HEK293 (cell line): ENCODE results near the gene CIITA.

ENCODE experiments used
- IKZF3 ChIP-seq: fragments of 450-650 bp; IDR thresholded peaks from 2 replicates; pipeline ENCODE4 v1.5.0; 2018; ENCODE audit warnings: missing biosample characterization, mild to moderate bottlenecking, missing genetic modification characterization, moderate library complexity
- KLF10 ChIP-seq: fragments of 450-650 bp; IDR thresholded peaks from 2 replicates; pipeline ENCODE4 v1.5.1; 2018; ENCODE audit warnings: missing biosample characterization, mild to moderate bottlenecking, missing genetic modification characterization
- MEIS1 ChIP-seq: sonication (generic); formaldehyde crosslinking; IDR thresholded peaks from 2 replicates; pipeline ENCODE4 v1.8.1; 2022; ENCODE audit warnings: missing genetic modification reagents, mild to moderate bottlenecking, borderline replicate concordance
- OSR2 ChIP-seq: fragments of 450-650 bp; formaldehyde crosslinking; IDR thresholded peaks from 2 replicates; pipeline ENCODE4 v1.5.1; 2016; ENCODE audit warnings: missing biosample characterization, missing genetic modification characterization
- PRDM2 ChIP-seq: fragments of 450-650 bp; formaldehyde crosslinking; IDR thresholded peaks from 2 replicates; pipeline ENCODE4 v1.5.1; 2016; ENCODE audit warnings: missing biosample characterization, missing genetic modification characterization, borderline replicate concordance
- ZNF133 ChIP-seq: fragments of 450-650 bp; formaldehyde crosslinking; IDR thresholded peaks from 2 replicates; pipeline ENCODE4 v1.5.1; 2016; ENCODE audit warnings: missing biosample characterization, missing genetic modification characterization
- ZNF138 ChIP-seq: fragments of 450-650 bp; formaldehyde crosslinking; IDR thresholded peaks from 2 replicates; pipeline ENCODE4 v1.5.1; 2016; ENCODE audit warnings: missing biosample characterization, missing genetic modification characterization, borderline replicate concordance
- ZNF214 ChIP-seq: fragments of 450-650 bp; formaldehyde crosslinking; IDR thresholded peaks from 2 replicates; pipeline ENCODE4 v1.5.1; 2017; ENCODE audit warnings: missing biosample characterization, mild to moderate bottlenecking, missing genetic modification characterization, borderline replicate concordance
- ZNF266 ChIP-seq: fragments of 450-650 bp; formaldehyde crosslinking; IDR thresholded peaks from 2 replicates; pipeline ENCODE4 v1.5.1; 2016; ENCODE audit warnings: missing biosample characterization, missing genetic modification characterization, low read depth
- ZNF391 ChIP-seq: fragments of 450-650 bp; formaldehyde crosslinking; IDR thresholded peaks from 2 replicates; pipeline ENCODE4 v1.5.1; 2016; ENCODE audit warnings: low read depth, missing biosample characterization, missing genetic modification characterization, borderline replicate concordance
- ZNF624 ChIP-seq: fragments of 450-650 bp; formaldehyde crosslinking; IDR thresholded peaks from 2 replicates; pipeline ENCODE4 v1.5.1; 2017; ENCODE audit warnings: missing biosample characterization, missing genetic modification characterization
- ZNF791 ChIP-seq: fragments of 450-650 bp; formaldehyde crosslinking; IDR thresholded peaks from 2 replicates; pipeline ENCODE4 v1.5.1; 2016; ENCODE audit warnings: missing biosample characterization, missing genetic modification characterization
- ZNF830 ChIP-seq: fragments of 450-650 bp; IDR thresholded peaks from 2 replicates; pipeline ENCODE4 v1.5.0; 2018; ENCODE audit warnings: missing biosample characterization, missing genetic modification characterization, low read depth, mild to moderate bottlenecking, moderate library complexity
- ZSCAN30 ChIP-seq: fragments of 450-650 bp; IDR thresholded peaks from 2 replicates; pipeline ENCODE4 v1.5.1; 2018; ENCODE audit warnings: missing biosample characterization, mild to moderate bottlenecking, missing genetic modification characterization, moderate library complexity
- TF ChIP-seq, protein P1 (sequence below): fragments of 450-650 bp; formaldehyde crosslinking; IDR thresholded peaks from 2 replicates; pipeline ENCODE4 v1.5.1; 2017; ENCODE audit warnings: missing biosample characterization, missing genetic modification characterization
- TF ChIP-seq, protein P2 (sequence below): fragments of 450-650 bp; formaldehyde crosslinking; IDR thresholded peaks from 2 replicates; pipeline ENCODE4 v1.5.1; 2016; ENCODE audit warnings: missing biosample characterization, missing genetic modification characterization
- TF ChIP-seq, protein P3 (sequence below): fragments of 450-650 bp; formaldehyde crosslinking; IDR thresholded peaks from 2 replicates; pipeline ENCODE4 v1.5.1; 2016; ENCODE audit warnings: missing biosample characterization, missing genetic modification characterization
- TF ChIP-seq, protein P4 (sequence below): fragments of 450-650 bp; formaldehyde crosslinking; IDR thresholded peaks from 2 replicates; pipeline ENCODE4 v1.5.1; 2016; ENCODE audit warnings: missing biosample characterization, missing genetic modification characterization
- TF ChIP-seq, protein P5 (sequence below): fragments of 450-650 bp; formaldehyde crosslinking; IDR thresholded peaks from 2 replicates; pipeline ENCODE4 v1.5.1; 2016; ENCODE audit warnings: missing biosample characterization, missing genetic modification characterization

The CIITA gene

GRCh38 chr16:10942352-10943063 is 65.5 kb downstream of the CIITA start, which contains the start of gene DEXI (continued):
- TF ChIP-seq, protein P1, sequence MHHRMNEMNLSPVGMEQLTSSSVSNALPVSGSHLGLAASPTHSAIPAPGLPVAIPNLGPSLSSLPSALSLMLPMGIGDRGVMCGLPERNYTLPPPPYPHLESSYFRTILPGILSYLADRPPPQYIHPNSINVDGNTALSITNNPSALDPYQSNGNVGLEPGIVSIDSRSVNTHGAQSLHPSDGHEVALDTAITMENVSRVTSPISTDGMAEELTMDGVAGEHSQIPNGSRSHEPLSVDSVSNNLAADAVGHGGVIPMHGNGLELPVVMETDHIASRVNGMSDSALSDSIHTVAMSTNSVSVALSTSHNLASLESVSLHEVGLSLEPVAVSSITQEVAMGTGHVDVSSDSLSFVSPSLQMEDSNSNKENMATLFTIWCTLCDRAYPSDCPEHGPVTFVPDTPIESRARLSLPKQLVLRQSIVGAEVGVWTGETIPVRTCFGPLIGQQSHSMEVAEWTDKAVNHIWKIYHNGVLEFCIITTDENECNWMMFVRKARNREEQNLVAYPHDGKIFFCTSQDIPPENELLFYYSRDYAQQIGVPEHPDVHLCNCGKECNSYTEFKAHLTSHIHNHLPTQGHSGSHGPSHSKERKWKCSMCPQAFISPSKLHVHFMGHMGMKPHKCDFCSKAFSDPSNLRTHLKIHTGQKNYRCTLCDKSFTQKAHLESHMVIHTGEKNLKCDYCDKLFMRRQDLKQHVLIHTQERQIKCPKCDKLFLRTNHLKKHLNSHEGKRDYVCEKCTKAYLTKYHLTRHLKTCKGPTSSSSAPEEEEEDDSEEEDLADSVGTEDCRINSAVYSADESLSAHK (tag by site-specific recombination): no peak
- TF ChIP-seq OSR2 (no peak), IKZF3 (no peak; the same call in 1 of the 2 replicates), ZNF214 (no peak), ZNF791 (tag by site-specific recombination) (no peak), MEIS1 (no peak), ZSCAN30 (no peak), ZNF624 (tag by site-specific recombination) (no peak), KLF10 (tag by site-specific recombination) (peak; percentile 16; the same call in 1 of the 2 replicates), ZNF391 (tag by site-specific recombination) (0 out of 2 replicates have a peak, but pooled peaks have one; percentile 33), ZNF133 (no peak), ZNF266 (no peak), ZNF830 (tag by site-specific recombination) (no peak), ZNF138 (tag by site-specific recombination) (no peak), PRDM2 (tag by site-specific recombination) (no peak)
- TF ChIP-seq, protein P2, sequence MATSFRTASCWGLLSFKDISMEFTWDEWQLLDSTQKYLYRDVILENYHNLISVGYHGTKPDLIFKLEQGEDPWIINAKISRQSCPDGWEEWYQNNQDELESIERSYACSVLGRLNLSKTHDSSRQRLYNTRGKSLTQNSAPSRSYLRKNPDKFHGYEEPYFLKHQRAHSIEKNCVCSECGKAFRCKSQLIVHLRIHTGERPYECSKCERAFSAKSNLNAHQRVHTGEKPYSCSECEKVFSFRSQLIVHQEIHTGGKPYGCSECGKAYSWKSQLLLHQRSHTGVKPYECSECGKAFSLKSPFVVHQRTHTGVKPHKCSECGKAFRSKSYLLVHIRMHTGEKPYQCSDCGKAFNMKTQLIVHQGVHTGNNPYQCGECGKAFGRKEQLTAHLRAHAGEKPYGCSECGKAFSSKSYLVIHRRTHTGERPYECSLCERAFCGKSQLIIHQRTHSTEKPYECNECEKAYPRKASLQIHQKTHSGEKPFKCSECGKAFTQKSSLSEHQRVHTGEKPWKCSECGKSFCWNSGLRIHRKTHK (tag by site-specific recombination): no peak
- TF ChIP-seq, protein P3, sequence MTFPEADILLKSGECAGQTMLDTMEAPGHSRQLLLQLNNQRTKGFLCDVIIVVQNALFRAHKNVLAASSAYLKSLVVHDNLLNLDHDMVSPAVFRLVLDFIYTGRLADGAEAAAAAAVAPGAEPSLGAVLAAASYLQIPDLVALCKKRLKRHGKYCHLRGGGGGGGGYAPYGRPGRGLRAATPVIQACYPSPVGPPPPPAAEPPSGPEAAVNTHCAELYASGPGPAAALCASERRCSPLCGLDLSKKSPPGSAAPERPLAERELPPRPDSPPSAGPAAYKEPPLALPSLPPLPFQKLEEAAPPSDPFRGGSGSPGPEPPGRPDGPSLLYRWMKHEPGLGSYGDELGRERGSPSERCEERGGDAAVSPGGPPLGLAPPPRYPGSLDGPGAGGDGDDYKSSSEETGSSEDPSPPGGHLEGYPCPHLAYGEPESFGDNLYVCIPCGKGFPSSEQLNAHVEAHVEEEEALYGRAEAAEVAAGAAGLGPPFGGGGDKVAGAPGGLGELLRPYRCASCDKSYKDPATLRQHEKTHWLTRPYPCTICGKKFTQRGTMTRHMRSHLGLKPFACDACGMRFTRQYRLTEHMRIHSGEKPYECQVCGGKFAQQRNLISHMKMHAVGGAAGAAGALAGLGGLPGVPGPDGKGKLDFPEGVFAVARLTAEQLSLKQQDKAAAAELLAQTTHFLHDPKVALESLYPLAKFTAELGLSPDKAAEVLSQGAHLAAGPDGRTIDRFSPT: no peak
- TF ChIP-seq, protein P4, sequence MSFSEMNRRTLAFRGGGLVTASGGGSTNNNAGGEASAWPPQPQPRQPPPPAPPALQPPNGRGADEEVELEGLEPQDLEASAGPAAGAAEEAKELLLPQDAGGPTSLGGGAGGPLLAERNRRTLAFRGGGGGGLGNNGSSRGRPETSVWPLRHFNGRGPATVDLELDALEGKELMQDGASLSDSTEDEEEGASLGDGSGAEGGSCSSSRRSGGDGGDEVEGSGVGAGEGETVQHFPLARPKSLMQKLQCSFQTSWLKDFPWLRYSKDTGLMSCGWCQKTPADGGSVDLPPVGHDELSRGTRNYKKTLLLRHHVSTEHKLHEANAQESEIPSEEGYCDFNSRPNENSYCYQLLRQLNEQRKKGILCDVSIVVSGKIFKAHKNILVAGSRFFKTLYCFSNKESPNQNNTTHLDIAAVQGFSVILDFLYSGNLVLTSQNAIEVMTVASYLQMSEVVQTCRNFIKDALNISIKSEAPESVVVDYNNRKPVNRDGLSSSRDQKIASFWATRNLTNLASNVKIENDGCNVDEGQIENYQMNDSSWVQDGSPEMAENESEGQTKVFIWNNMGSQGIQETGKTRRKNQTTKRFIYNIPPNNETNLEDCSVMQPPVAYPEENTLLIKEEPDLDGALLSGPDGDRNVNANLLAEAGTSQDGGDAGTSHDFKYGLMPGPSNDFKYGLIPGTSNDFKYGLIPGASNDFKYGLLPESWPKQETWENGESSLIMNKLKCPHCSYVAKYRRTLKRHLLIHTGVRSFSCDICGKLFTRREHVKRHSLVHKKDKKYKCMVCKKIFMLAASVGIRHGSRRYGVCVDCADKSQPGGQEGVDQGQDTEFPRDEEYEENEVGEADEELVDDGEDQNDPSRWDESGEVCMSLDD (tag by site-specific recombination): no peak
- TF ChIP-seq, protein P5, sequence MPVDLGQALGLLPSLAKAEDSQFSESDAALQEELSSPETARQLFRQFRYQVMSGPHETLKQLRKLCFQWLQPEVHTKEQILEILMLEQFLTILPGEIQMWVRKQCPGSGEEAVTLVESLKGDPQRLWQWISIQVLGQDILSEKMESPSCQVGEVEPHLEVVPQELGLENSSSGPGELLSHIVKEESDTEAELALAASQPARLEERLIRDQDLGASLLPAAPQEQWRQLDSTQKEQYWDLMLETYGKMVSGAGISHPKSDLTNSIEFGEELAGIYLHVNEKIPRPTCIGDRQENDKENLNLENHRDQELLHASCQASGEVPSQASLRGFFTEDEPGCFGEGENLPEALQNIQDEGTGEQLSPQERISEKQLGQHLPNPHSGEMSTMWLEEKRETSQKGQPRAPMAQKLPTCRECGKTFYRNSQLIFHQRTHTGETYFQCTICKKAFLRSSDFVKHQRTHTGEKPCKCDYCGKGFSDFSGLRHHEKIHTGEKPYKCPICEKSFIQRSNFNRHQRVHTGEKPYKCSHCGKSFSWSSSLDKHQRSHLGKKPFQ (tag by site-specific recombination): no peak
